H9 (cell line): Measurements from ENCODE around the gene JMJD1C. TPM values are rescaled to one million over a fixed set of nuclear protein-coding genes. Genes with fewer than 3 reads are reported as not detected.

Source experiments
- DNase-seq: peaks from one replicate; pipeline ENCODE4 v3.0.0-alpha.2; 2017
- H2AFZ ChIP-seq: one replicate; pipeline ENCODE4 v1.6.1; 2013; ENCODE audit warnings: mild to moderate bottlenecking, low read length, control low read depth, moderate library complexity
- H2AK5ac ChIP-seq: 2 replicates; pipeline ENCODE4 v1.6.1; 2013; ENCODE audit warnings: low read length, control low read depth, mixed read lengths; ENCODE audit not compliant: insufficient read length
- H2BK120ac ChIP-seq: one replicate; pipeline ENCODE4 v1.6.1; 2013; ENCODE audit warnings: low read depth, mild to moderate bottlenecking, low read length, control low read depth, inconsistent platforms; ENCODE audit not compliant: poor library complexity, severe bottlenecking
- H2BK12ac ChIP-seq: 2 replicates; pipeline ENCODE4 v1.6.1; 2013; ENCODE audit warnings: low read length, control low read depth, mixed read lengths, low read depth; ENCODE audit not compliant: insufficient read length
- H2BK15ac ChIP-seq: 2 replicates; pipeline ENCODE4 v1.6.1; 2013; ENCODE audit warnings: low read depth, low read length, control low read depth
- H2BK20ac ChIP-seq: one replicate; pipeline ENCODE4 v1.6.1; 2013; ENCODE audit warnings: low read depth, mild to moderate bottlenecking, low read length, control low read depth, inconsistent platforms; ENCODE audit not compliant: poor library complexity, severe bottlenecking
- H2BK5ac ChIP-seq: 2 replicates; pipeline ENCODE4 v1.6.1; 2013; ENCODE audit warnings: low read length, control low read depth, mixed read lengths; ENCODE audit not compliant: insufficient read length
- H3K14ac ChIP-seq: 2 replicates; pipeline ENCODE4 v1.6.1; 2013; ENCODE audit warnings: low read length, control low read depth; ENCODE audit not compliant: insufficient read depth
- H3K18ac ChIP-seq: 2 replicates; pipeline ENCODE4 v1.6.1; 2013; ENCODE audit warnings: low read depth, mild to moderate bottlenecking, mixed read lengths, low read length, control low read depth; ENCODE audit not compliant: insufficient read length
- H3K23ac ChIP-seq: 2 replicates; pipeline ENCODE4 v1.6.1; 2013; ENCODE audit warnings: low read length, control low read depth, mixed read lengths, low read depth; ENCODE audit not compliant: insufficient read length
- H3K23me2 ChIP-seq: 2 replicates; pipeline ENCODE4 v1.6.1; 2013; ENCODE audit warnings: low read depth, mild to moderate bottlenecking, mixed read lengths, low read length, control low read depth; ENCODE audit not compliant: insufficient read length, poor library complexity, severe bottlenecking
- H3K27ac ChIP-seq: 2 replicates; pipeline ENCODE4 v1.5.1; 2013; ENCODE audit warnings: low read length, control low read depth, mixed read lengths, low read depth; ENCODE audit not compliant: insufficient read length
- H3K27me3 ChIP-seq: 2 replicates; pipeline ENCODE4 v1.6.1; 2013; ENCODE audit warnings: low read length, control low read depth, inconsistent platforms; ENCODE audit not compliant: insufficient read depth
- H3K4ac ChIP-seq: 2 replicates; pipeline ENCODE4 v1.6.1; 2013; ENCODE audit warnings: low read depth, mild to moderate bottlenecking, control low read depth, inconsistent platforms, low read length, moderate library complexity
- H3K4me1 ChIP-seq: 2 replicates; pipeline ENCODE4 v1.6.1; 2013; ENCODE audit warnings: low read length, control low read depth, inconsistent platforms; ENCODE audit not compliant: insufficient read depth
- H3K4me2 ChIP-seq: 2 replicates; pipeline ENCODE4 v1.6.1; 2013; ENCODE audit warnings: low read length, control low read depth, mixed read lengths; ENCODE audit not compliant: insufficient read length, insufficient read depth
- H3K56ac ChIP-seq: 2 replicates; pipeline ENCODE4 v1.6.1; 2013; ENCODE audit warnings: low read depth, mild to moderate bottlenecking, mixed read lengths, low read length, control low read depth; ENCODE audit not compliant: insufficient read length
- H3K79me1 ChIP-seq: 2 replicates; pipeline ENCODE4 v1.6.1; 2013; ENCODE audit warnings: low read depth, mild to moderate bottlenecking, moderate library complexity, low read length, control low read depth, inconsistent platforms; ENCODE audit not compliant: insufficient read depth, poor library complexity, severe bottlenecking
- H3K79me2 ChIP-seq: 2 replicates; pipeline ENCODE4 v1.6.1; 2013; ENCODE audit warnings: low read length, control low read depth, inconsistent platforms; ENCODE audit not compliant: insufficient read depth
- H3K9ac ChIP-seq: 2 replicates; pipeline ENCODE4 v1.6.1; 2013; ENCODE audit warnings: low read length, control low read depth, mixed read lengths; ENCODE audit not compliant: insufficient read length; ENCODE audit errors: extremely low read depth
- H3K9me3 ChIP-seq: one replicate; pipeline ENCODE4 v1.6.1; 2013; ENCODE audit warnings: low read depth, low read length, inconsistent platforms; ENCODE audit not compliant: control insufficient read depth
- H3T11ph ChIP-seq: one replicate; pipeline ENCODE4 v1.6.1; 2013; ENCODE audit warnings: mild to moderate bottlenecking, low read length, control low read depth, inconsistent platforms
- H4K20me1 ChIP-seq: one replicate; pipeline ENCODE4 v1.6.1; 2013; ENCODE audit not compliant: control insufficient read depth, insufficient read length, insufficient read depth
- H4K5ac ChIP-seq: 2 replicates; pipeline ENCODE4 v1.6.1; 2013; ENCODE audit warnings: low read depth, mild to moderate bottlenecking, mixed read lengths, low read length, control low read depth; ENCODE audit not compliant: insufficient read length
- H4K8ac ChIP-seq: replicated peaks from 2 replicates; pipeline ENCODE4 v1.6.1; 2013; ENCODE audit warnings: low read length, control low read depth, mixed read lengths, low read depth; ENCODE audit not compliant: insufficient read length
- H4K91ac ChIP-seq: 2 replicates; pipeline ENCODE4 v1.6.1; 2013; ENCODE audit warnings: low read depth, mild to moderate bottlenecking, moderate library complexity, mixed read lengths, low read length, control low read depth; ENCODE audit not compliant: insufficient read length
- H3K27ac Mint-ChIP-seq, 3 experiments: 2 replicates in 2 of 3; 3 replicates in 1 of 3; pipeline ENCODE4 v1.8.0; 2020 to 2021; ENCODE audit warnings: mixed read lengths in 3 of 3, mild to moderate bottlenecking in 1 of 3, moderate library complexity in 1 of 3
- H3K27me3 Mint-ChIP-seq: 2 replicates; pipeline ENCODE4 v1.8.0; 2021; ENCODE audit warnings: low read depth, mild to moderate bottlenecking, moderate library complexity, mixed read lengths
- H3K36me3 Mint-ChIP-seq, 3 experiments: 2 replicates in 2 of 3; 3 replicates in 1 of 3; pipeline ENCODE4 v1.8.0; 2020 to 2021; ENCODE audit warnings: low read depth in 3 of 3, mixed read lengths in 3 of 3; ENCODE audit not compliant: insufficient read depth in 1 of 3
- H3K4me1 Mint-ChIP-seq, 2 experiments: 2 replicates each; pipeline ENCODE4 v1.8.0; 2020; ENCODE audit warnings: mixed read lengths in 2 of 2
- H3K4me3 Mint-ChIP-seq, 2 experiments: 2 replicates in 1 of 2; 3 replicates in 1 of 2; pipeline ENCODE4 v1.8.0; 2020 to 2021; ENCODE audit warnings: mild to moderate bottlenecking in 2 of 2, mixed read lengths in 2 of 2, moderate library complexity in 1 of 2
- H3K9me3 Mint-ChIP-seq, 2 experiments: 2 replicates in 1 of 2; 3 replicates in 1 of 2; pipeline ENCODE4 v1.8.0; 2020; ENCODE audit warnings: mild to moderate bottlenecking in 2 of 2, mixed read lengths in 2 of 2, moderate library complexity in 1 of 2
- CTCF ChIP-seq: fragments of 200-600 bp; sonication (generic); conservative IDR thresholded peaks from 3 replicates; pipeline ENCODE4 v1.8.0; 2021; ENCODE audit warnings: antibody characterized with exemption, mild to moderate bottlenecking
- WGBS: extraction: QIAGEN DNeasy Blood & Tissue Kit; methylation state at CpG from one replicate; pipeline ENCODE4 v1.1.7; 2013; ENCODE audit warnings: missing lambda C conversion rate, low lambda C conversion rate, mixed read lengths; ENCODE audit not compliant: insufficient read length; ENCODE audit errors: extremely low coverage; 5-methylcytosine and 5-hydroxymethylcytosine counted together
- total RNA-seq: library from RNA; stranded (reverse); gene quantifications from 2 replicates; pipeline ENCODE4 v1.2.1, GENCODE V29; 2021

Gene JMJD1C
- total RNA-seq, 1 experiment from 2014 or later = 200 TPM

- Histone ChIP-seq H4K8ac (no peak overlapping the region), H3K9ac (no peak overlapping the region), H3K23ac (no peak overlapping the region), H3K56ac (no peak overlapping the region), H2BK12ac (no peak overlapping the region), H3K4me2 (no peak overlapping the region), H3K14ac (no peak overlapping the region), H2AK5ac (no peak overlapping the region), H4K20me1 (no peaks in the 10 kb centered on the region), H2BK15ac (no peak overlapping the region), H3K23me2 (no peaks in the 10 kb centered on the region), H3K18ac (no peak overlapping the region), H3K79me2 (no peaks in the 10 kb centered on the region; the same call in 1 of the 2 replicates), H2BK120ac (no peak overlapping the region), H2BK20ac (no peak overlapping the region), H3K27ac (no peak overlapping the region), H3K4ac (no peak overlapping the region), H4K5ac (no peak overlapping the region), H2BK5ac (no peak overlapping the region), H3K79me1 (peaks cover 5% of the 10 kb centered on the region), H3K27me3 (no peaks in the 10 kb centered on the region), H3K4me1 (peaks cover 5% of the 10 kb centered on the region; the same call in 1 of the 2 replicates), H4K91ac (no peak overlapping the region), H3T11ph (no peak overlapping the region), H3K9me3 (no peaks in the 10 kb centered on the region), H2AFZ (no peak overlapping the region)
- H3K27me3 Mint-ChIP-seq = no peaks in the 10 kb centered on the region
- no peak overlapping the region; a peak in 1 of 7 replicates for H3K27ac Mint-ChIP-seq
- no peak overlapping the region for H3K4me3 Mint-ChIP-seq
- peaks cover 5 to 9% of the 10 kb centered on the region in 2 experiments for H3K4me1 Mint-ChIP-seq
- no peak for TF ChIP-seq CTCF
- no peak for DNase-seq
- H3K36me3 Mint-ChIP-seq = 0 out of 7 replicates have a peak, but pooled peaks cover 0 to 3% (median 0%) of the 10 kb centered on the region in 3 experiments
- no peaks in the 10 kb centered on the region for H3K9me3 Mint-ChIP-seq
- no CpG with 5 or more reads among the region's 4 CpGs for WGBS
Measured at GRCh38 chr10:63368365-63368764, 97.4 kb downstream of the JMJD1C start.
